Dendritic cell treated with granulocyte-macrophage colony-stimulating factor and Interleukin-4, amounts not matched to agents 40 ng/mL and 50 ng/mL, for 4 days (primary cell): ENCODE measurements around the gene RBM19.

Experiments
- H3K27ac Mint-ChIP-seq: one replicate; pipeline ENCODE4 v1.8.0; 2022; ENCODE audit warnings: mild to moderate bottlenecking, mixed read lengths
- H3K27me3 Mint-ChIP-seq: one replicate; pipeline ENCODE4 v1.8.0; 2022; ENCODE audit warnings: mild to moderate bottlenecking, mixed read lengths
- H3K36me3 Mint-ChIP-seq: one replicate; pipeline ENCODE4 v1.8.0; 2022; ENCODE audit warnings: low read depth, mixed read lengths
- H3K4me1 Mint-ChIP-seq: one replicate; pipeline ENCODE4 v1.8.0; 2022; ENCODE audit warnings: low read depth, mixed read lengths
- H3K4me3 Mint-ChIP-seq: one replicate; pipeline ENCODE4 v1.8.0; 2022; ENCODE audit warnings: mild to moderate bottlenecking, moderate library complexity, mixed read lengths
- H3K9me3 Mint-ChIP-seq: one replicate; pipeline ENCODE4 v1.8.0; 2022; ENCODE audit warnings: mixed read lengths
- intact Hi-C: fragments of 100-400 bp; cut with micrococcal nuclease; formaldehyde crosslinking; loops from one replicate; pipeline ENCODE4 v1.15.0; 2022

Gene RBM19

GRCh38 chr12:113889891-113890581 lies 76.1 kb downstream of the RBM19 start:
- Mint-ChIP-seq H3K9me3 (no peaks in the 10 kb centered on the region), H3K27ac (no peak overlapping the region), H3K27me3 (no peaks in the 10 kb centered on the region), H3K36me3 (peaks cover 43% of the 10 kb centered on the region), H3K4me3 (no peak overlapping the region), H3K4me1 (no peaks in the 10 kb centered on the region)
- intact Hi-C loops = no loop called here

DNA sequence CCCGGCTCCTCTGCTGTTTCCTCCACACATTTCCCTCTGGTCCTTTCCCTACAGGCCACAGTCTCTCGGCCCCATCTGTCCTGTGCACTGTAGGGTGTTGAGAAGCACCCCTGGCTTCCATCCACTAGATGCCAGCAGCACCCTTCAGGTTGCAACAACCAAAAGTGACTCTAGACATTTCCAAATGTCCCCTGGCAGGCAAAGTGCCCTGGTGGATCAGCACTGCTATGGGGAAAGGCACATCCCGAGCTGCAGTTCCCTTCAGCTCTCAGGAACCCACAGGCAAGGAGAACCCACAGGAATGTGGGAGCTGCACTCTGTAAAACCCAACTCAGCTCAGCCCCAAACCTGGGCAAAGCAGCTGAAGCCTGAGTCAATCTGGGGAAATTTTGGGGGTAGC lies 77.0 kb downstream of the RBM19 start:
- no peaks in the 10 kb centered on the region for H3K27me3 Mint-ChIP-seq
- H3K9me3 Mint-ChIP-seq = no peaks in the 10 kb centered on the region
- intact Hi-C loops = no loop called here
- no peak overlapping the region for H3K27ac Mint-ChIP-seq
- H3K36me3 Mint-ChIP-seq = peaks cover 41% of the 10 kb centered on the region
- H3K4me3 Mint-ChIP-seq = no peak overlapping the region
- no peaks in the 10 kb centered on the region for H3K4me1 Mint-ChIP-seq

GRCh38 chr12:113888435-113888834 lies 77.7 kb downstream of the RBM19 start:
- H3K4me1 Mint-ChIP-seq = no peaks in the 10 kb centered on the region
- H3K36me3 Mint-ChIP-seq = peaks cover 34% of the 10 kb centered on the region
- H3K9me3 Mint-ChIP-seq = no peaks in the 10 kb centered on the region
- intact Hi-C loops = no loop called here
- no peak overlapping the region for H3K27ac Mint-ChIP-seq
- no peaks in the 10 kb centered on the region for H3K27me3 Mint-ChIP-seq
- no peak overlapping the region for H3K4me3 Mint-ChIP-seq

DNA sequence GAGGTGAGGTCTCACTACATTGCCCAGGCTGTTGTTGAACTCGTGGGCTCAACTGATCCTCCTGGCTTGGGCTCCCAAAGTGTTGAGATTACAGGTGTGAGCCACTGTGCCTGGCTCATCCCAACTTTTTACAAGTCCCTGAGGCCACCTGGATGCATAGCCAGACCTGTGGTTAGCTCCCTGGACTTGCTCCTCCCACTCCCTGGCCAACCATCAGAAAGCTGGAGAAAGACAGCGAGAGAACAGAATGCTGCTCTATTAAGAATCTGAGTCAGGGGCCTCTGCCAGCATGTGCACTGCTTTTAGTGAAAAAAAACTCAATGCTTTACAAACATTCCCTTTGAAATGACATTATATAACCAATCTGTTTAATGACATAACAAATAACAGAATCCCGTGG lies 78.2 kb downstream of the RBM19 start:
- Mint-ChIP-seq H3K4me3 (no peak overlapping the region), H3K36me3 (peaks cover 33% of the 10 kb centered on the region)

GRCh38 chr12:113886721-113887120 lies 79.4 kb downstream of the RBM19 start:
- Mint-ChIP-seq H3K36me3 (peaks cover 29% of the 10 kb centered on the region), H3K27ac (no peak overlapping the region)

More for the DNA sequence above, 78.2 kb downstream of the RBM19 start:
- Mint-ChIP-seq H3K27ac (no peak overlapping the region), H3K9me3 (no peaks in the 10 kb centered on the region), H3K4me1 (no peaks in the 10 kb centered on the region), H3K27me3 (no peaks in the 10 kb centered on the region)
- intact Hi-C loops = no loop called here

DNA sequence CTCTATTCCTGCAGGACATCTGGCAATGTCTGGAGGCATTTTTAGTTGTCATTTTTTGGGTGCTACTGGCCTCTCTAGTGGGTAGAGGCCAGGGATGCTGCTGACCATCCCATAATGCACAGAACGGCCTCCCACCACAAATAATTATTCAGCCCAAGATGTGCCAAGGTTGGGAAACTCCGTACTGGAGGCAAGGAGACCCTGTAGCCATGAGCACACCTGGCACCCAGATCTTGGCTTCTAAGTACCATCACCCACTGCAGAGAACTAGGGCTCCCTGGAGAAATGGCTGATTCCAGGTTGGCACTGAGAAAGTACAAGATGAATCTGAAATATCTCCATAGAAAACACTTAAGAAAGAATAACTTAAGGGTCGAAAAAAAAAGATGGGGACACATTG lies 81.7 kb downstream of the RBM19 start:
- intact Hi-C loops = no loop called here
- Mint-ChIP-seq H3K27ac (no peak overlapping the region), H3K9me3 (no peaks in the 10 kb centered on the region), H3K36me3 (peaks cover 35% of the 10 kb centered on the region), H3K27me3 (no peaks in the 10 kb centered on the region), H3K4me1 (peaks cover 4% of the 10 kb centered on the region), H3K4me3 (no peak overlapping the region)

More at GRCh38 chr12:113886721-113887120, 79.4 kb downstream of the RBM19 start:
- no peak overlapping the region for H3K4me3 Mint-ChIP-seq
- intact Hi-C loops = no loop called here
- no peaks in the 10 kb centered on the region for H3K4me1 Mint-ChIP-seq
- no peaks in the 10 kb centered on the region for H3K9me3 Mint-ChIP-seq
- H3K27me3 Mint-ChIP-seq = no peaks in the 10 kb centered on the region

GRCh38 chr12:113882690-113883089 lies 83.4 kb downstream of the RBM19 start:
- Mint-ChIP-seq H3K9me3 (no peaks in the 10 kb centered on the region), H3K4me1 (peaks cover 6% of the 10 kb centered on the region), H3K4me3 (no peak overlapping the region), H3K27ac (no peak overlapping the region), H3K27me3 (no peaks in the 10 kb centered on the region), H3K36me3 (peaks cover 42% of the 10 kb centered on the region)
- intact Hi-C loops = no loop called here

DNA sequence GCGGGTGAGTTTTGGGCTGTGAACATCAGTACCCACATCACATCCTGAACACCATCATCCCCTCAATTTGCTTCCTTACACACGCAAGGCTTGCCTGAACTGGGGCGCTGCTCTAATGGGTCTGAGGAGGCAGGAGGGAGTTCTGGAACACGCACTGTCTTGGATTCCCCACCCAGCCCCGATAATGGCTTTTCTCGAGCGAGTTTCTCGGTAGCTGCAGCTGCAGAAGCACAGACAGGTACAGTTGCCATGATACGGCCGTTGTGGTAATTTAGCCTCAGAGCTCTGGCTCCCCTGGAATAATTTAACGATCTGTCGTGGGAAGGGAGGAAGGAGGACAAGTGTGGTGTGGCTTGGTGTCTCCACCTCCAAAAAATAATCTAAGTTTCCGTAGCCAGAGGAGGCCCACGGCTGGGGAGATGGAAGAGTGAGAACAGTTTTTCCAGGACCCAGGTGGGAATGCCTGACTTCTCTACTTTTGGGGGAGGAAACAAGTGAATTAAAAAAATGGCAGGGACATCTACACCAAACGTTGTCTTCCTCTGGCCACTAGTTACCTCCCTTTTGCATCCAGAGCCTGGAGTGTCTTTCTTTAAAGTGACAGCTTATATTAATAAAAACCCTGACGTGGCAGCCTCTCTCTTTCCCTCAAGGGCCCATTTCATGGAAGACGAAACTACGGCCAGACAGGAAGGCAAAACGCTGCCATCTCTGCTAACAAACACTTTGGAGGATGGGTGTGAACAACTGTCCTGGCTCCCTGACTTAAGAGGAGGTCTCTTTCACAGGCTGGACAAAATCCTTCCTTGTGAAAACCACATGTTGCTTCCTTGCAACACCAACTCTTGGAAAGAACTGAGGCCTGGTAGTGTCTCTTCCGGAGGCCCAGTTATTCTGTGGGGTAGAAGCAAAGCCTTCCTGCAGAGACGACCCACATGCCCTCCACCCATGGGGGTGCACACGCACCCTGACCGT lies 84.8 kb downstream of the RBM19 start:
- H3K36me3 Mint-ChIP-seq = peaks cover 41% of the 10 kb centered on the region
- H3K27ac Mint-ChIP-seq = no peak overlapping the region
- intact Hi-C loops = no loop called here
- H3K4me3 Mint-ChIP-seq = no peak overlapping the region
- H3K9me3 Mint-ChIP-seq = no peaks in the 10 kb centered on the region
- H3K4me1 Mint-ChIP-seq = peaks cover 6% of the 10 kb centered on the region
- H3K27me3 Mint-ChIP-seq = no peaks in the 10 kb centered on the region

DNA sequence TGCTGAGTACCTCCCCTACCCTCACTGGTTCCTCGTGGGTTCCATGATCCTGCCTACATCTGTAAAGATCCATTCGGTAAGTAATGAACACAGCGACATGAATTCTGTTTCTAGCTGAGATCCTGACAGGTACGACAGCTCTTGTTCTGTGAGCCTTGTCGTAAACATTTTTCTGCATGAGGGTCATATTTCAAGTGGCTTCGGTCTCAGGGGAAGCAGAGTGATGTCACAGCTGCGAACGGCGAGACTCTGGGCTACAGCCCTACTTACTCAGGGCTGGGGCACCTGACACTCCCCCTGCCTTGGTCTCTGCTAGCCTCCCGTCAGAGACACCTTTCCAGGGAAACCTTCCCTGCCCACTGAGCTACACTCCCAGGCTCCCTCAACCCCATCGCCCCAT lies 85.8 kb downstream of the RBM19 start:
- Mint-ChIP-seq H3K36me3 (peaks cover 44% of the 10 kb centered on the region), H3K4me3 (no peak overlapping the region), H3K4me1 (peaks cover 15% of the 10 kb centered on the region), H3K27ac (no peak overlapping the region), H3K9me3 (no peaks in the 10 kb centered on the region), H3K27me3 (no peaks in the 10 kb centered on the region)
- intact Hi-C loops = no loop called here

- peaks cover 17% of the 10 kb centered on the region for H3K4me1 Mint-ChIP-seq
- intact Hi-C loops = no loop called here
- H3K27me3 Mint-ChIP-seq = no peaks in the 10 kb centered on the region
- no peak overlapping the region for H3K4me3 Mint-ChIP-seq
- no peaks in the 10 kb centered on the region for H3K9me3 Mint-ChIP-seq
- peaks cover 51% of the 10 kb centered on the region for H3K36me3 Mint-ChIP-seq
- no peak overlapping the region for H3K27ac Mint-ChIP-seq
These were observed 86.5 kb downstream of the RBM19 start for GRCh38 chr12:113879658-113880057.

GRCh38 chr12:113877607-113878006 lies 88.5 kb downstream of the RBM19 start:
- Mint-ChIP-seq H3K27ac (no peak overlapping the region), H3K36me3 (peaks cover 57% of the 10 kb centered on the region), H3K27me3 (no peaks in the 10 kb centered on the region), H3K9me3 (no peaks in the 10 kb centered on the region), H3K4me3 (no peak overlapping the region), H3K4me1 (peaks cover 17% of the 10 kb centered on the region)
- intact Hi-C loops = no loop called here

- H3K27me3 Mint-ChIP-seq = no peaks in the 10 kb centered on the region
- peaks cover 53% of the 10 kb centered on the region for H3K36me3 Mint-ChIP-seq
- peaks cover 17% of the 10 kb centered on the region for H3K4me1 Mint-ChIP-seq
- no peak overlapping the region for H3K4me3 Mint-ChIP-seq
- intact Hi-C loops = no loop called here
- H3K27ac Mint-ChIP-seq = no peak overlapping the region
- H3K9me3 Mint-ChIP-seq = no peaks in the 10 kb centered on the region
These were observed 90.0 kb downstream of the RBM19 start for GRCh38 chr12:113876160-113876559.

DNA sequence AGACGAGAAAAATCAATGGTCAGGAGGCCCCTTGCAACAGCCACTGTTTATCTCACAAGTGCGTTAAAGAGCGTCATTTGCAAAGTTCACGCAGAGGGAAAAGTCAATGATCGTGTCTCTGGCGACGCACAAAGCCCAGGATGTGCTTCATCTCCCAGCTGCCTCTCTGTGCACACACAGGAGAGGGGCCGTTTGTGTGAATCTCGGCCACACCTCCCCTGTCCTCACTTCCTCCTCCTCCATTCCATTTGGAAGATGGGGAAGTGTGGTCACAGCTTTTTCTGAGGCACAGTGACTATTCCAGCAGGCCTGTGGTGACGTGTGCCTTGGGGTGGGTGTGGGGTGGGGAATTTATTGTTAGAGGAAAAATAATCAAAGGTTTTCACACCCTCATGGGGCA lies 90.4 kb downstream of the RBM19 start:
- Mint-ChIP-seq H3K4me3 (no peak overlapping the region), H3K27ac (peak overlapping the region; percentile 50), H3K9me3 (no peaks in the 10 kb centered on the region), H3K36me3 (peaks cover 49% of the 10 kb centered on the region), H3K4me1 (peaks cover 17% of the 10 kb centered on the region), H3K27me3 (no peaks in the 10 kb centered on the region)
- intact Hi-C loops = no loop called here

DNA sequence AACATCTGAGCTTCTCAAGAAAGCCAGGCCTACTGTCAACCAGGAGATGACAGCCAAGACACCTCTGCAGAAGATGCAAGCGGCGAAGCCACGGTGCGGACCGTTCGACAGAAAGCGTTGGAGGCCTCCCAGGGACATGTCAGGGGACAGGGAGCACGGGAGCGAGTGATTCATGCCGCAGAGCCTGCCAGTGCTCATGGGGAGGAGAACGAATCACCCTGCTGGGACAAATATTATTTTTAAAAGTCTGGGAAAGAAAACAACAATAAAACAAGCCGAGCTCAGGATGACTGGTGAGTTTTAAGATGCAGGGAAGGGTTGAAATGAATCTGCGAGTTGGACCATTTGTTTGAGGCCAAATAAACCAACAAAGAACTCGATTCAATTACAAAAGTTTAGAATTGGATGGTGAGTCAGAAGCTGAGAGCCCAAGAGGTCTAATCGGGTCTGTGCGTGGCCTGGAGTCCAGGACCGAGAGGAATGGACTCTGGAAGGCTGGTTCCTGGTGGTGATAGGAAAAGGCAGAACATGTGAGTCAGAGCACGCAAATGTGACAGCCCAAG lies 91.0 kb downstream of the RBM19 start:
- peak overlapping the region; percentile 50 for H3K27ac Mint-ChIP-seq
- peaks cover 17% of the 10 kb centered on the region for H3K4me1 Mint-ChIP-seq
- H3K27me3 Mint-ChIP-seq = no peaks in the 10 kb centered on the region

More for the DNA sequence above, 91.0 kb downstream of the RBM19 start:
- Mint-ChIP-seq H3K4me3 (no peak overlapping the region), H3K36me3 (peaks cover 46% of the 10 kb centered on the region), H3K9me3 (no peaks in the 10 kb centered on the region)
- intact Hi-C loops = no loop called here
